Neural cell (in vitro differentiated cells): ENCODE data around the gene PABPC1L.

Experiments
- CTCF ChIP-seq: fragments of 450-650 bp; IDR thresholded peaks from 2 replicates; pipeline ENCODE4 v1.5.1; 2014; ENCODE audit warnings: antibody characterized with exemption, mild to moderate bottlenecking, moderate library complexity; ENCODE audit not compliant: poor library complexity, severe bottlenecking
- EP300 ChIP-seq: fragments of 450-650 bp; conservative IDR thresholded peaks from 2 replicates; pipeline ENCODE4 v1.6.1; 2014; ENCODE audit warnings: antibody characterized with exemption, mild to moderate bottlenecking, moderate library complexity; ENCODE audit not compliant: poor library complexity, severe bottlenecking
- EZH2 ChIP-seq: fragments of 200-600, 300-800 bp; shearing (Covaris generic), sonication (generic); IDR thresholded peaks from 2 replicates; pipeline ENCODE4 v1.6.1; 2014; ENCODE audit warnings: antibody characterized with exemption, low read length, borderline replicate concordance, mild to moderate bottlenecking; ENCODE audit not compliant: insufficient read depth, poor library complexity, severe bottlenecking
- POLR2AphosphoS5 ChIP-seq: IDR thresholded peaks from 2 replicates; pipeline ENCODE4 v1.6.1; 2012
- RAD21 ChIP-seq: fragments of 450-650 bp; conservative IDR thresholded peaks from 2 replicates; pipeline ENCODE4 v1.6.1; 2014; ENCODE audit warnings: antibody characterized with exemption, mild to moderate bottlenecking, moderate library complexity
- REST ChIP-seq: IDR thresholded peaks from 2 replicates; pipeline ENCODE4 v1.6.1; 2012; ENCODE audit warnings: borderline replicate concordance

GRCh38 chr20:44887466-44887865, 22.4 kb upstream of the PABPC1L start:
- TF ChIP-seq CTCF: no peak
- peak; percentile 17 for TF ChIP-seq POLR2AphosphoS5
- TF ChIP-seq EZH2: no peak
- peak; percentile 21 for TF ChIP-seq REST
- no peak for TF ChIP-seq EP300
- no peak for TF ChIP-seq RAD21
